ENCODE results near the gene LMBR1. TPM values are rescaled to one million over a fixed set of nuclear protein-coding genes. Genes with fewer than 3 reads are reported as not detected.

The LMBR1 gene
- total and polyA plus RNA-seq, 2 donors (not counting 1 experiment from before 2014, with no cell fraction given) = 19.7 to 85.2 TPM

DNA sequence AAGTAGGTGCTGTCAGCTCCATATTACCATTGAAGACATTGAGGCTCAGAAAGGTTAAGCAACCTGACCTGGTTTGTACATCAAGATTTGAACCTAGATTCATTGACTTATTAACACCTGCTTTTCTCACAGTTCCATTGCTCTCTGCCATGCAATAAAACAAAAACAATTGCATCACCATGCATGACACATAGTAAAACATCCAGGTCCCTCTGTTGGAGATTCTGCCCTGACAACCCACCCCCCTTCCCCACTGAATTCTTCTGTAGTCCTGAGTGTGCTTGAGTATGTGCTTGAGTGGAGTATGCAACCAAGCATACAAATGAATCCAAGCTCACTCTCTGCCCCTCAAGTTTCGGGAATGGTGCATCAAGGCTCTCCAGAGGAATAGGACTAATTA lies 6.0 kb upstream of the LMBR1 start:
- peaks cover 18% of the 10 kb centered on the region for H3K4me1 Mint-ChIP-seq
- no peak overlapping the region for H3K9ac ChIP-seq (ENCODE audit: low read length)
- no peaks in the 10 kb centered on the region for H3K79me2 ChIP-seq (ENCODE audit: control insufficient read depth, insufficient read depth, low read length)
- no peaks in the 10 kb centered on the region for H3K9me3 Mint-ChIP-seq (ENCODE audit: insufficient read depth)
- no peak for ATAC-seq (ENCODE audit: low read depth)
- no peak overlapping the region for H3K4me3 Mint-ChIP-seq
- H3K9me3 ChIP-seq (ENCODE audit: control extremely low read depth in 1 of 3, control insufficient read depth in 2 of 3, insufficient read depth in 1 of 3, low read length in 2 of 3) = no peaks in the 10 kb centered on the region
- intact Hi-C loops (cut with micrococcal nuclease) = loop anchor here (10.0 kb wide), 1 partner anchor 1806 kb away; the partner anchor contains the start of gene NCAPG2
- H3K27me3 ChIP-seq (replicated peaks in 1 of 4; ENCODE audit: control extremely low read depth in 1 of 4, control insufficient read depth in 3 of 4, insufficient read depth in 4 of 4, low read length in 3 of 4) = no peaks in the 10 kb centered on the region
- H3K27ac Mint-ChIP-seq = no peak overlapping the region
- H3K4me1 ChIP-seq (ENCODE audit: control insufficient read depth in 2 of 2, insufficient read depth in 2 of 2, low read length in 2 of 2) = peaks cover 0 to 8% of the 10 kb centered on the region in 2 donors
- WGBS (ENCODE audit: insufficient coverage) = 100% methylated on average over 1 of the region's 1 CpG
- H3K36me3 ChIP-seq (replicated peaks in 1 of 2; ENCODE audit: control extremely low read depth in 1 of 2, control insufficient read depth in 1 of 2, extremely low read depth in 1 of 2, insufficient read depth in 2 of 2, low read length in 1 of 2) = no peaks in the 10 kb centered on the region
- H3K4me3 ChIP-seq (ENCODE audit: control extremely low read depth in 1 of 5, extremely low read depth in 1 of 5, insufficient read depth in 1 of 5, low read depth in 2 of 5, low read length in 4 of 5) = no peak overlapping the region
- H3K27me3 Mint-ChIP-seq = peaks cover 9% of the 10 kb centered on the region
- no peak overlapping the region for H3K27ac ChIP-seq (ENCODE audit: low read length in 2 of 2)
- ChIA-PET POLR2A (no interaction called here), CTCF (no interaction called here)
- TF ChIP-seq, protein P1, sequence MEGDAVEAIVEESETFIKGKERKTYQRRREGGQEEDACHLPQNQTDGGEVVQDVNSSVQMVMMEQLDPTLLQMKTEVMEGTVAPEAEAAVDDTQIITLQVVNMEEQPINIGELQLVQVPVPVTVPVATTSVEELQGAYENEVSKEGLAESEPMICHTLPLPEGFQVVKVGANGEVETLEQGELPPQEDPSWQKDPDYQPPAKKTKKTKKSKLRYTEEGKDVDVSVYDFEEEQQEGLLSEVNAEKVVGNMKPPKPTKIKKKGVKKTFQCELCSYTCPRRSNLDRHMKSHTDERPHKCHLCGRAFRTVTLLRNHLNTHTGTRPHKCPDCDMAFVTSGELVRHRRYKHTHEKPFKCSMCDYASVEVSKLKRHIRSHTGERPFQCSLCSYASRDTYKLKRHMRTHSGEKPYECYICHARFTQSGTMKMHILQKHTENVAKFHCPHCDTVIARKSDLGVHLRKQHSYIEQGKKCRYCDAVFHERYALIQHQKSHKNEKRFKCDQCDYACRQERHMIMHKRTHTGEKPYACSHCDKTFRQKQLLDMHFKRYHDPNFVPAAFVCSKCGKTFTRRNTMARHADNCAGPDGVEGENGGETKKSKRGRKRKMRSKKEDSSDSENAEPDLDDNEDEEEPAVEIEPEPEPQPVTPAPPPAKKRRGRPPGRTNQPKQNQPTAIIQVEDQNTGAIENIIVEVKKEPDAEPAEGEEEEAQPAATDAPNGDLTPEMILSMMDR (IDR thresholded peaks at IDR 0.05) = no peak
- no peak for TF ChIP-seq EZH2 (IDR thresholded peaks at IDR 0.05; ENCODE audit: borderline replicate concordance, insufficient read depth, low read depth, low read length, poor library complexity, severe bottlenecking)
- no peak overlapping the region for H2AFZ ChIP-seq (ENCODE audit: insufficient read depth, low read depth, low read length, poor library complexity, severe bottlenecking)
- H3K4me2 ChIP-seq (replicated peaks; ENCODE audit: low read depth, low read length, poor library complexity, severe bottlenecking) = no peak overlapping the region
- DNase-seq = no peak
- no peaks in the 10 kb centered on the region for H4K20me1 ChIP-seq (ENCODE audit: control insufficient read depth, insufficient read depth, low read length, poor library complexity, severe bottlenecking)

DNA sequence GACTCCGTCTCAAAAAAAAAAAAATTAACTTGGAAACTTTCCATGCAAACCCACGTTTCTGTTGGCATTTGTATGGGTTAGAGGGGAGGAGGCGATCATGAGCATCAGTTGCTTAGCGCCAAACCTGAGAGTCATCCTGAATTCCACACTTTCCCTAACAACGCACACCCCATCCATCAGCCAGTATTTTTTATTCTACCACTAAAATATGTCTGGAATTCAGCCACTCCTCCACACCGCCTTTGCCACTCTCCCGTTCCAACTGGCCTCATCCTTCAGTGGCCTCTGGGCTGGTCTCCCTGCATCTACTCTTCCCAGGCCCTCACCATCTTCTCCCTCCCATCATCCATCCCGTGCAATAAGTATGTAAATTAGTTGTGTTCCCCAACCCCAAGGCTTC lies 4.7 kb upstream of the LMBR1 start:
- intact Hi-C loops (cut with micrococcal nuclease) = loop anchor here (10.0 kb wide), 1 partner anchor 1807 kb away; the partner anchor contains the start of gene NCAPG2
- POLR2A ChIA-PET = no interaction called here
- no peak overlapping the region for H3K9ac ChIP-seq (ENCODE audit: low read length)
- peaks cover 0 to 14% of the 10 kb centered on the region in 2 donors for H3K4me1 ChIP-seq (ENCODE audit: control insufficient read depth in 2 of 2, insufficient read depth in 2 of 2, low read length in 2 of 2)
- TF ChIP-seq EZH2 (IDR thresholded peaks at IDR 0.05; ENCODE audit: borderline replicate concordance, insufficient read depth, low read depth, low read length, poor library complexity, severe bottlenecking) = no peak
- TF ChIP-seq, protein P1 (IDR thresholded peaks at IDR 0.05) = no peak
- no peak overlapping the region for H3K27ac ChIP-seq (ENCODE audit: low read length in 2 of 2)
- H3K79me2 ChIP-seq (ENCODE audit: control insufficient read depth, insufficient read depth, low read length) = no peaks in the 10 kb centered on the region
- ATAC-seq (ENCODE audit: low read depth) = no peak
- H4K20me1 ChIP-seq (ENCODE audit: control insufficient read depth, insufficient read depth, low read length, poor library complexity, severe bottlenecking) = no peaks in the 10 kb centered on the region
- H2AFZ ChIP-seq (ENCODE audit: insufficient read depth, low read depth, low read length, poor library complexity, severe bottlenecking) = no peak overlapping the region
- H3K4me2 ChIP-seq (replicated peaks; ENCODE audit: low read depth, low read length, poor library complexity, severe bottlenecking) = no peak overlapping the region
- Mint-ChIP-seq H3K4me1 (peaks cover 20% of the 10 kb centered on the region), H3K27me3 (peaks cover 9% of the 10 kb centered on the region), H3K9me3 (ENCODE audit: insufficient read depth) (no peaks in the 10 kb centered on the region), H3K4me3 (no peak overlapping the region), H3K27ac (no peak overlapping the region)
- no peaks in the 10 kb centered on the region for H3K27me3 ChIP-seq (replicated peaks in 1 of 4; ENCODE audit: control extremely low read depth in 1 of 4, control insufficient read depth in 3 of 4, insufficient read depth in 4 of 4, low read length in 3 of 4)
- H3K9me3 ChIP-seq (ENCODE audit: control extremely low read depth in 1 of 3, control insufficient read depth in 2 of 3, insufficient read depth in 1 of 3, low read length in 2 of 3) = no peaks in the 10 kb centered on the region
- CTCF ChIA-PET = no interaction called here
- WGBS (ENCODE audit: insufficient coverage) = 93% methylated on average over 4 of the region's 8 CpGs
- H3K36me3 ChIP-seq (replicated peaks in 1 of 2; ENCODE audit: control extremely low read depth in 1 of 2, control insufficient read depth in 1 of 2, extremely low read depth in 1 of 2, insufficient read depth in 2 of 2, low read length in 1 of 2) = no peaks in the 10 kb centered on the region
- H3K4me3 ChIP-seq (ENCODE audit: control extremely low read depth in 1 of 5, extremely low read depth in 1 of 5, insufficient read depth in 1 of 5, low read depth in 2 of 5, low read length in 4 of 5) = no peak overlapping the region
- DNase-seq = no peak
